Measurements from ENCODE around the gene TOP3A.

Gene TOP3A

GRCh38 chr17:18270046-18270931 lies 44.5 kb downstream of the TOP3A start:
- DNase-seq, result no peak

- DNase-seq, result no peak
These were observed 46.7 kb downstream of the TOP3A start for GRCh38 chr17:18267927-18268711.

- DNase-seq, result no peak
These were observed 47.4 kb downstream of the TOP3A start for GRCh38 chr17:18267366-18267765.

GRCh38 chr17:18263885-18264682 lies 50.7 kb downstream of the TOP3A start:
- no peak for DNase-seq

- DNase-seq, result peak in 3 of 4 experiments; percentile 11 to 22 (median 14)
These were observed 52.2 kb downstream of the TOP3A start for GRCh38 chr17:18262641-18263040.

GRCh38 chr17:18262111-18262510 lies 52.7 kb downstream of the TOP3A start:
- peak in 3 of 4 experiments; percentile 23 to 26 (median 24) for DNase-seq

- DNase-seq, result no peak
These were observed 53.1 kb downstream of the TOP3A start for GRCh38 chr17:18261659-18262058.

- DNase-seq, result peak; percentile 47 to 71 (median 58)
These were observed 53.7 kb downstream of the TOP3A start for GRCh38 chr17:18261146-18261515.

GRCh38 chr17:18260332-18261145 lies 54.3 kb downstream of the TOP3A start, which contains the start of gene MIEF2:
TSS of gene MIEF2 (plus strand) at chr17:18260662. CDS start at chr17:18262721, 2,059 bp downstream.
- peak; percentile 92 to 97 (median 96) for DNase-seq

GRCh38 chr17:18259621-18260331 lies 55.0 kb downstream of the TOP3A start:
- peak in 1 of 4 experiments; percentile 8 for DNase-seq

- peak; percentile 61 to 88 (median 74) for DNase-seq
These were observed 56.3 kb downstream of the TOP3A start, which contains the start of gene FLII for GRCh38 chr17:18258356-18259038. TSS of gene FLII (minus strand) at chr17:18258738. CDS start at chr17:18258690, 48 bp downstream.

GRCh38 chr17:18257982-18258355 lies 56.8 kb downstream of the TOP3A start:
- DNase-seq, result peak; percentile 92 to 95 (median 94)

GRCh38 chr17:18257268-18257981 lies 57.4 kb downstream of the TOP3A start:
- DNase-seq, result peak; percentile 73 to 87 (median 82)

GRCh38 chr17:18256776-18257175 lies 58.0 kb downstream of the TOP3A start:
- DNase-seq, result no peak

- DNase-seq, result no peak
These were observed 58.4 kb downstream of the TOP3A start for GRCh38 chr17:18256351-18256750.

- DNase-seq, result no peak
These were observed 59.7 kb downstream of the TOP3A start for GRCh38 chr17:18254888-18255649.

GRCh38 chr17:18253947-18254821 lies 60.6 kb downstream of the TOP3A start:
- DNase-seq, result no peak

Measured in suppressor macrophage (primary cell).